HG03520 (cell line): ENCODE results near the gene CD34.
A peak's percentile ranks its signal among the peaks of the same experiment; 100 is the strongest.
"Not testable (repeated sequence)": the region's sequence is repeated elsewhere in the genome, so short reads cannot be mapped to it uniquely, and the experiment has no call there.

ENCODE experiments used
- ATAC-seq: cut with Tn5 transposase; IDR thresholded peaks from one replicate; pipeline ENCODE4 v1.9.1; 2021; ENCODE audit warnings: mild to moderate bottlenecking, moderate library complexity; ENCODE audit not compliant: unreplicated experiment

Gene CD34

DNA sequence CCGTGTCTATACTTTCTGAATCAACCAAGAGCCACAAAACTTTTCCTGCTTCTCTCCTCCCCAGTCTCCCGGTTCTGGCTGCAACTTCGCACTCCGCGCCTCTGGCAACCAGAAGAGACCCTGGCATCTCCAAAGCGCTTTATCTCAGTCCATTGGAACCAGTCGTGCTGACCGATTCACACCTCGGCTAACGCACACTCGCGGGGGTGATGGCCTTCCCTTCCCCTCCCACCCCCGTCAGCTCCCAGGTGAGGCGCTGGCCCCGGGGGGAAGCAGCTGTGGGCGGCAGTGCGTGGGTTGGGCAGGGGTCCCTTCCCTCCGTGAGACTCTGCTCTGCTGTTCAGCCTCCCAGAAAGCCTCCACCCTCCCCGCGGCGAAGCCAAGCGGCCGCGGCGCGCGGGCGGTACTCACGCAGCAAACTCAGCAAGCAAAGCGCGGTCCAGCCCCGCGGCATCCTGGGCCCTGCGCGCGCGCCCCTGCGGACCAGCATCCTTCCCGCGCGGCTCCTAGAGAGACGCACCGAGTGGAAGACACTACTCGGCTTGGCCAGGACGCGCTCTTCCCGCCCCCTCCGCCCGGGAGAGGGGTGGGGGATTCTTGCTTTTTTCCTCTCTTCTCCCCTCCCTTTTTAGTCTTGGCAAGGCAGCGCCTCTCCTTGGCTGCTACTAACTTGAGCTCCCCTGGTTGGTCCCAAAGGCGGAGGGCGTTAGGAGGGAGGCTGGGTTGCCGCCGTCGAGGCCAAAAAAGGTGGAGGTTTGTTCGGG, at the start of gene CD34:
Gene CD34, minus strand, starts transcription at position 535 of the 764 bp plus-strand sequence. Its CDS starts 45 bp downstream, at position 490.
- ATAC-seq: no peak

DNA sequence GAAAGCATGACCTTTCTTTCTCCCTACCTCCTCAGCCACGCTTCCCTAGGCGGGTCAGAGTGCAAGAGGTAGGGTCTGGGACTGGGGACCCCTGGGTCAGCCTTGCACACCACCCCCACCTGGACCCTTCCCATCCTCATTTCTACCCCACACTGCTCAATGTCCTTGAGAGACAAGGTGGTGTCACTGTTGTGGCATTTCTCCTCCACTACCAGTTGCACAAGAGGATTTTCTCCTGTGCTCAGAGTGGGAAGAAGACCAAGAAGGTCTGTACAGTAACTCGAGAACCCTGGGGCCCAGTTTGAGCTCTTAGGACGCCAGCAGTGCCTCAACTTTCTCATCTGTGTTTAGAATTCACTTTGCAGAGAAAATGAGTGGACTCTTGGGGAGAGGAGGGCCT, 49.4 kb upstream of the CD34 start:
- no peak for ATAC-seq

DNA sequence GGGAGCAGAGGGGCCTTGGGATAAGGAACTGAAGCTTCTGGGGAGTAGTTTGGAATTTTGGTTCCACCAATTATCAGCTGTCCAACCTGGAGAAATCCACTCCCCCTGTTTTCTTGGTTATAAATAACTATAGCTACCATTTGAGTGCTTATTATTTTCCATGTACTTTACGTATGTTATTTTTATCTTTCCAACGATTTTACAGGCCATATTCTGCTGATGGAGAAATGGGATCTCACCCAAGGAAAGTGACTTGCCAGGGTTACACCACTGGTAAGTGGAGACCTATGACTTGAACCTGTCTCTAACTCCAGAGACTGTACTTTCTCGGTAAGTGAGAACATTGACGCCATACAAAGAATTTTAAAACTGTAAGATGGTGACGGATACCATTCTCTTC, 49.0 kb upstream of the CD34 start:
- no peak for ATAC-seq

- ATAC-seq: no peak
Measured at GRCh38 chr1:207959141-207959825, 48.4 kb upstream of the CD34 start.

GRCh38 chr1:207958376-207959139, 47.6 kb upstream of the CD34 start:
- ATAC-seq: no peak

- no peak for ATAC-seq
Measured at GRCh38 chr1:207956986-207957385, 46.1 kb upstream of the CD34 start.

DNA sequence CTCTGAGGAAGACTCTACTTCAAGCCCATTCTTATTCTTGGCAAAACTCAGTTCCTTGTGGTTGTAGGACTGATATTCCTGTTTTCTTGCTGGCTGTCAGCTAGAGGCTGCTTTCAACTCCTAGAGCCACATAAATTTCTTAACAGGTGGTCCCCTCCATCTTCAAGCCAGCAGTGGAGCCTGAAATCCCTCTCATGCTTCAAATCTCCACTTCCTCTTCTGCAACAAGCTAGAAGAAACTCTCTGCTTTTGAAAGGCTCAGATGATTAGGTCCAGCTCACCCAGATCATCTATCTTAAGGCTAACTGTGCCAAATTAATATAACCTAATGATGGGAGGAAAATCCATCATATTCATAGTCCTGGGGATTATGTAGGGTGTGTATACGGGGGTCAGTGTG, 43.2 kb upstream of the CD34 start:
- ATAC-seq: no peak

DNA sequence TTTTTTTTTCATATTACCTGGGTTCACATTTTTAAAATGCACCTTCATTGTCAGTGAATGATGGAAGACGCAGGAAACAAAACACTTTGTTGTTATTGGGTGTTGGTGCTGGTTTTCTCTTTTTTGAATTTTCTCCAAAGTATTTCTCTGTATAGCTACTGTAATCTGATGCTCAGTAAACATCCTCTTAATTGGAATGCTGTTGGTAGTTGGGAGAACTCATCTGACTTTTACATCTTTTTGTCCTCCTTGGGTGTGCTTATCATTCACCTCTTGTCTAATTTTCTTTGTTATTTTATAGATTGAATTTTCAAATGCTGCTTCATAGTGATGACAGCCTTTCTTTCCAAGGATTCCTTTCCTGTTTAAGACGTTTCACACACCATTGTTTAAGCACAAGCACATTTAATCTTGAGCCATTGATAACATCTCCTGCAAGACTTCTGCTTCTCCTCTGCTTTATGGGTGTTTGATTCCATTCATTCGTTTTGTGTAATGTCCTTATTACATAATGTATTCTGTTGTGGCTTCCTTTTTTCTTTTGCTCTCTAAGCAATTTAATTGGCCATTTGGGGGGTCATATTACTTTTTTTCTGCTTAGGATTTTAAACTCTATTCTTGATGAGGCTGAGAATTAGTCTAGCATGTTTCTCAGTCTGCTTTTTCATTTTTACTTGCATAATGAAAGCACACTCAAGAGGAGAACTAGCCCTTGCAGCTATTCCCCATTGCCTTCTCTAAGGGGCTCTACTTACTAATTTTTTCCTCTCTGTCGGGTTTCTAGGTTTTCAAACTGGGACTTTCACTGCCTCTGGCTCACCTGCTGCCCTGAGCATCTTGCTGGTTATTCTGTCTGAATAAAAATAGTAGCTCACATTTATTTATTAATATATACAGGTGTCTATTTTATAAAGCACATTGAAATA, 42.0 kb upstream of the CD34 start:
- no peak for ATAC-seq

DNA sequence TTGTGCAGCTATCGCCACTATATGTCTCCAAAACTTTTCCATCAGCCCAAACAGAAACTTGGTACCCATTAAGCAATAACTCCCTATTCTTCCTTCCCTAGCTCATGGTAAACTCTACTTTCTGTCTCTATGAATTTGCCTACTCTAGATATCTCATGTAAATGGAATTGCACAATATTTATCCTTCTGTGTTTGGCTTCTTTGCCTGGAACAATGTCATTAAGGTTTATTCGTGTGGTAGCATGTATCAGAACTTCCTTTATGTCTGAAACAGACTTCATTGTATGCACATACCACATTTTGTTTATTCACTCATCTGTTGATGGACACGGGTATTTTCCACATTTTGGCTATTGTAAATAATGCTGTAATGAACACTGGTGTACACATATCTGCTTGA, 40.7 kb upstream of the CD34 start:
- no peak for ATAC-seq

DNA sequence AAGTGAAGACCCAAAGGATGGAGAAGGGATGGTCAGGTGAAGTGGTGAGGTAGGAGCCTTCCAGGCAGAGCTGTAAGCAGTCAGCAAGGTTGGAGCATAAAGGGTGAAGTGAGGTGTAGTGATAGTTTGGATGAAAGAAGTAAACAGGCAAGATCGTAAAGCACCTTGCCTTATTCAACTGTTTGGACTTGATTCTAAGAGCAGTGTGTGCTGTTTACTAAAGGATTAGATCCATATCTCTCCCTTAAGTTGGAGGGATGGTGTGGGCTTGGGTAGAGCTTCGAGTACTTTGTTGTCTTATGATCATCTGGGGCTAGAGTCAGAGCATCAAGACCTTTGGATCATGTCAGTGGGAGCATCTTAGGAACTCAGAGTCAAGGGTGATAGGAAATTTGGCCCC, 39.8 kb upstream of the CD34 start:
- ATAC-seq: no peak

GRCh38 chr1:207949571-207950195, 38.8 kb upstream of the CD34 start:
- ATAC-seq: no peak

DNA sequence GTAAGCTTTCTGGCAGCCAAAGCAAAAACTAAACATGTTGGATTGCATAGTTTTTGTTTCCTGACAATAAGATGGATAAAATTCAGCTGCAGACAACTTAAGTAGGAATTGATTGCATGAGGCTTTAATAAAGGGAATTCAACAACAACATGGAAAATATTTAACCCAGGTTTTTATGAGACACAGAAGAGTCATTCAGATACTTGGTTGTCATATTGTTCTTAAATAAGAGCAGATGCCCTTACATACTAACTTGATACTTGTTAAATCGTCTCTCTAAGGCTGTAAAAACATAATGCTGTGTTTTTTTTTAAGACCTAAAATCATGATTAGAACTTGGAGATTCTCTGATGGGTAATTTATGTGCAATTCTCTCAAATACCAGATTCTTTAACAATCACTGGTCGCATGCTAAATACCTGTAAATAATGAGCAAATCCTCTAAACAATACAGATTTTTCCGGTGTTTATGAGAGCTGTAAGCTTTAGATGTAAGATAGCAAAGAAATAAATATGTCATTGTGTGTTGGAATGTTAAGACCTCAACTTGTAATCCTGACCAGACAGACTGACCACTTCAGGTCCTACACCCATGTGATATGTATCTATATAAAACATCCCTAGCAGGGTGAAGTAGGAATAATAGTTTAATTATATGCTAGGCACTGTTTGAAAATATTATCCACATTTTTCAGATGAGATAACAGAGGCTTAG, 37.8 kb upstream of the CD34 start:
- ATAC-seq: no peak

- ATAC-seq: no peak
Measured at GRCh38 chr1:207946756-207947155, 35.8 kb upstream of the CD34 start.

DNA sequence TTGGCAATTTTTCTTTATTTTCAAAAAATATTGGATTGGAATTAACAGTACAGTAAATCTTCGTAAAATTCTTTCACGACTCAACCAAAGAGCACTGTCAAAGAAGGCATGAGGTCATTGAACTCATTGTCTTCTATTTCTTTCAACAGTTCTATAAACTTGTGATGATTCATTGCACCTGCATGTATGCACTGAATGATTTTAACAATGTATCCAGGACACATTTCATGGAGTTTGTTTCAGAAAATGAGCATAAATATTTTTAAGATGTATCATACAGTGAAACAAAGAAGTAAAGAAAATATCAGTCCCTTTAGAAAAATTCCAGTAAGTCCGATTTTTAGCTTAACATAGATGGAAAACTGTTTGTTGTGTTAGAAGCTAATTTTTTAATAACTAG, 33.6 kb upstream of the CD34 start:
- no peak for ATAC-seq

GRCh38 chr1:207942337-207942741, 31.4 kb upstream of the CD34 start:
- ATAC-seq: not testable (repeated sequence)

DNA sequence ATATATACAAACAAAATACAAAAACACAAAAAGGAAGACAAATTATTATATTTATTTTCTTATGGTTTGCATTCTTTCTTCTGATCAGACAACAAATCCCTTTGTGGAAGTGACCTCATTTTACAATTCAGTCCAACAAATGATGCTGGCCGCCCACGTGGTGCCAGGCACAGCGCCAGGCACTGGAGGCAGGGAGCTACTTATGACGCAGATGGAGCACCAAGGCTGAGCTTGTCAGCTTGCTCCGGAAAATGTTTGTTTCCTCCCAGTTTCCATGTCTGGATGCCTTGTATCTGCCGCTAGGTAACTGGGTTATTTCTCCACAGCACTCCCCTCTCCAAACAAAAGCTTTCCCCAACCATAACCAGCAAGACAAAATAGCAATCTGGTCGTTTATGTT, 30.7 kb upstream of the CD34 start:
- no peak for ATAC-seq

GRCh38 chr1:207938016-207938415, 27.1 kb upstream of the CD34 start:
- no peak for ATAC-seq

DNA sequence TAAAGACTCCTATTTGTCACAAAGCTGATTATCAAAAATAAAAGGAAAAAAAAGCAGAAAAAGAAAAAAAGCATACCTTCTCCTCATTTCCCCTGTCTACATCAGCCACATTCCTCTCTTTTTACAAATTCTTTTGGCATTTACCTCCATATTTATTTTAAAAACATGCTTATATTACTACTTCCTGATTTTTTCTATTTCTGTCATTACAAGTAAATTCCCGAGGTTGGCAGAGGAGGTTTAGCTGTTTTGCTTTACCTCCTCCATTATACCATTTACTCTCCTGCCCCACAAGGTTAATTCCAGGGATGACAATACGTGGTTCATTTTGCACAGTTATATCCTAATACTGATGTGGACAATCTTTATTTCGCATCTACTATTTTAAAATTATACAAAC, 26.3 kb upstream of the CD34 start:
- no peak for ATAC-seq

- peak; percentile 87 for ATAC-seq
Measured at GRCh38 chr1:207935166-207935583, 24.2 kb upstream of the CD34 start.
